IPS DF 19.7 (cell line): ENCODE measurements around the gene CAVIN2.

Experiments used
- DNase-seq: peaks from one replicate; pipeline ENCODE4 v3.0.0-alpha.2; 2013; ENCODE audit warnings: low read depth, low spot score

The CAVIN2 gene

DNA sequence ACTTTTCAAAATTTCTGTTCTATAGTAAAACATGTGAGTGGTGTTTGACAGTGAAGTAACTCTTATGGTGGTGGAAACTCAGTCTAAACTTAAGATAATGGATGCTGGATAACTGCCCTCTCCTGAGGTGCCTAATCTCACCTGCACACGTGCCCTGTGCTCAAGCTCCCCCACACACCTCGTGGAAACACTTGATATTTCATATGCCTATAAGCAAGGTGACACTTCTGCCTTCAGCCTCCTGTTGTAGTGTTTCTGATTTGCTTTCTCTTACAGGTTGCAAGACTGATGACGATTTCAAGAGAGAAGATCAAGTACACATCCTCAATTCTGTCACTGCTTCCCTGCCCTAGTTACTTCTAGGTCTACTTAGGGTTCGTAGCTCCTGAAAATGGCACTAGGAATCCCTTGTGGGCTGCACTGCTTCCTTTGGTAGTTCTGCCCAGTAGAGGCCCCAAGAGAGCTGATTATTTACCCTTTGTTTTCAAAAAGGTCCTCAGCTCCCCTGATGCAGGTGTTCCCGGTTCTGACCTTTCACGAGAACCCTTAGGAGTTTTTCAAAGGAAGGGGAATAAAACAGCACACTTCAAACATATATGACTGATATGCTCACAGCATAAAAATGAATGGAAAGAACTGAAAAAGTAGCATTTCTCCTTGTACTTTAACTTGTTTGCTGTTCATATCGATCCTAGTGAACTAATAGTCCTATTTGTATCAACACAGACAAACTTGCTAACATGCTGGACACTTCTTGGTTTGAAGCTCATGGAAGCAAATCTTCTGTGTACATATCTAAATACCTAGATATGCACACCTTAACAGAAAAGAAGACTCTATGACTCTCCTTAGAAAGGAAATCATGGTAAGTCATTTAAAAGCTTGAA is 6.7 kb downstream of the CAVIN2 start:
- no peak for DNase-seq

DNA sequence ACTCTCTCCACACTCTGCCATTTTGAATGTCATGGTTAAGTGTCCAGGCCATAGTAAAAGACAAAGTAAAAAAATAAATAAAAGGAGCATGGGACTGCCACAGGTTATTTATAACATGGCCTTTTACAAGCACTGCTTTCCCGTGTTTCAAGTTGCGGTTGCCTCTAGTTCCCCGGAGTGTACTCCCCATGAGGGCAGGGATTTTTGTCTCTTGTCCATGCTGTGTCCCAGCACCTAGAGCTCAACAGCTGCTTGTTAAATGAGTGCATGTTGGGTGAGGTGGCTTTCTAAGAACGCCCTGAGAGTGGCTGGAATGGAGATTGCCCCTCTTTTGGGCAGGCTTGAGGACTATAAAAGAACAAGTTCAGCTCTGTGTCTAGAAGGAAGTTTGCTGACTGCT is 8.4 kb downstream of the CAVIN2 start:
- no peak for DNase-seq

DNA sequence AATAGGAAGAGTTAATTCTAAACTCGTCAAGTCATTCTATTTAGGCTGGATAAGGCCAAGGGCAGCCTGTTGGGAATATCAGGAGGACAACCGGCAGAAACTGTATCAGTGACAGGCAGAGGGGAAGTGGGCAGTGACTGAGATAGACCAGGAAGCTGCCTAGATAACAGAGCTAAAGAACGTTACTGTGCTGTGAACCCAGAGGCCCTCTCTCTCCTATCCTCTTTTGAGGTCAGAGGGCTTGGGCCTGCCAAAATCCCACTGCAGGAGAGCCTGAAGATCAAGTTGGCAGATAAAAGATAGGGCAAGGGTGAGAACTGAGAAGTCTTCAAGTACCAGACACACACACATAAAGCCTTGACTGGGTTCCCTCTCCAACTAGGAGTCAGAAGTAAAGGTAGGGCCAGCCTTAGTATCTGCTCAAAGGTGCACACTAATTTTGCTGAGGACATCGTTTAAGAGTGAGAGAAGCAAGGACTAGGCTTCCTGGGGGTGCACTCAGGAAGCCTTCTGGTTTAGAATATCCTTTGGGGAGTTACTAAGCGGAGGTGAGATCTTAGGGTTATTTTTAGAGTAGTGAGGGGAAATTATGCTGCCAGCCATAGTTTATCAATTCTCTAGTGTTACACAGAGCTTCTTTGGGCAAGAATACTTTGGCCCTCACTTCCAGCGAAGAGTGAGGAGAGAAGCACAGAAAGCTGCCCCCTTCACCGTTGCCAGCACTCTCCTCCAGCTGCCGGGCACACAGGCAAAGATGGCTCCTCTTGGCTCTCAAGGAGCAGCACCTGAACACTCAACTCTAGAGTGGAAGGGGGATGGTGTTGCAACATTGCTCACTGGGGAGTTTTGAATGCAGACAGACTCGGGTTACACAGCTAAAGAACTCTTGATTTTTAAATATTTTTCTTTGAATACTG is 9.8 kb downstream of the CAVIN2 start:
- DNase-seq: no peak

DNA sequence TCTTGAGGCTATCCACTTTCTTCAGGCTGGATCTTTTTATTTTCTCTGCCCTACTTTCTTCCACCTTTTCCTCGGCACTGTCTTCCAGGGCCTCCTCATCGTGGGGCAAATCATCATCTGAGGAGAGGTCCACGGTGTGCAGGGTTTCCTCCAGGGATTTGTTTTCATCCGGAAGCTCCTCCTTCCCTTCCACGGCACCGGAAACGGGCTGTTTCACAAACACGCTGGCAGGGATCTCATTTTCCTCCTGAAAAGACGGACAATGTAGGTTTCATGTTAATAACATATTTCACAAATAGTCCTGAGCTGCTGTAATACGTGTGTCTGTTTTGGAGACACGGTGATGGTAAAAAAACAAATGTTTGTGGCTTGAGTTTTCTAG is 10.4 kb downstream of the CAVIN2 start:
- no peak for DNase-seq

DNA sequence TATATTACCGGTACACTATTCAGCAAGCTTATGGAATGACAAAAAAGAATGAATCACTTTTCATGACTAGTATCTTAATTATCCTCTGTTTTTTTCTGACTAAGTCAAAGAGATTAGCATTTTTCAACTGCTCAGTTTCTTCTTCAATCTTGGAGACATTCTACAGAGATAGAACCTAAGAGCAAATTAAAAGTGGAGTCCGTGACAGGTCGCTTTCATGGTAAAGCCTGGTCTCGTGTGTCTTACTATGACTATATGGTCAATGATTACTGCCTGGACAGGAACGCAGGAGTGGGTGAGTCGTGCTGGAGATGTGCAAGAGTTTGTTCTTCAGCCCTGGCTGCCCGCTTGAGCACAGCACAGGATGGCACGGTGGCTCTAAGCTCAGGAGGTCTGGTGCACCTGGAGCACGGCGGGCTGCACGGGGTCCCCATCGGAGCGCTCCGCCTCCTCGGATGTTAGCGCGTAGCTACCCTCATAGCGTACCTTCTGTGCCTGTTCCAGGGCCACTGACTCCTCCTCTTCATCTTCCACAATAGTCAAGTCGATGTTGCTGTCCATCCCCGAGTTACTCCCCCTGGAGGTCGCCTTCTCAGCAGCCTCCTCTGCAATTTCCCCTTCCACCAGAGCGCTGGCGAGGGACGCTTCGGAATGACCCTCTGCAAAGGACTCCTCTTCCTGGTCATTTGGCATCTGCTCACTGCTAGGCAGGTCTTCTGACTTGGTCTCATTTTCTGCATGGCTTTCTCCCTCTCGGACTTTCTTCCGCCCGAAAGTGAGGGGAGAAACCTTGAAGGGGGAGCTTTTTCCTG is 11.1 kb downstream of the CAVIN2 start:
- DNase-seq: peak; percentile 40

DNA sequence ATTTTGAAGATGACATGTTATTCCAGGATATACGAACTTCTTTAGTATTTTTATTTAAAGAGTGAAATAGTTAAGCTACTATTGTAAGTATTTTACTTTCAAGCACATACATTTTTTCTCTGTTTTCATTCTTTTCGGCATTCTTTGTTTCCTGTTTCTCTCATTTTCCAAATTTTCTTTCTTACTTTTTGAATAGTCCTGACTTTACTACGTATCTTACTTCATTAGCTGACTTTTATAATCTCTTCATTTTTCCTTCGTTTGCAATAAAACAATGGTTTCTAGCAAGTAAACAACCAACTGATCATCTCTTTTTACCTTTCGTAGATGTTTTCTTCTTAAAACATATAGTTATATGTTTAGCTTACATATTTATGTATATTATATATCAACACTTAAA is 11.8 kb downstream of the CAVIN2 start:
- no peak for DNase-seq

DNA sequence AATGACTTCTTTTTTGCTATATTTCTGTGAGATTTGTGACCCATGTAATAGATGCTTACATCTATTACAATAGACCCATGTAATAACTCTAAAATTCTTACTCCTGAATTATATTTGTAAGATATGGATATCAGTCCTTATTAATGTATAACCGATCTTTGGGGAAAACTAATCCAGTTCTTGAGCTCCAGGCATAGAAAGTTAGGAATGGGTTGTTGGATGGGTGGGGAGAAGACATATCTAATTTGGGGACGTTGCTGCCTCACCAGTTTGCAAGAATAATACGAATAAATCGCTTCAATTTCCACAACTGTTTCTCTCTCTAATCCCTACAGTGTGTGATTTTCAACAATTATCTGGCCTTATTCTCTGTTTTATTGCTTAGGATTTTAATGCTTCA is 13.5 kb downstream of the CAVIN2 start:
- no peak for DNase-seq

DNA sequence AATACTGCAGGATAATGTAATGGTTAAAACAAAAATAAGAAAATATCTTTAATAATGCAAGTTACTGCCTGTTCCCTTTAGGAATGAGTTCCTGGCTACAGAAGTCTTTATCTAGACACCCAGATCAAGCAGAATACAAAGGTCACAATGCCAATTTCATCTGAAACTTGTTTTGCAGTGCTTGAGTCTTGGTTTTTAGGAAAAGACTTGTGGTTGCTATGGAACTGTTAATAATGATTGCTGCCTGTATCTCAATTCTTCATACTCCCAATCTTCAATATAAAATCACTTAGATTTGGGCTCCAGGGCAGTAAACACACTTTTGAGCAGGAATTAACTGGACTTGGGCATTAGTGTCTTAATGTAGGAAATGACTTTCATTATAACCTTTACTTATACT is 14.2 kb downstream of the CAVIN2 start:
- DNase-seq: no peak

DNA sequence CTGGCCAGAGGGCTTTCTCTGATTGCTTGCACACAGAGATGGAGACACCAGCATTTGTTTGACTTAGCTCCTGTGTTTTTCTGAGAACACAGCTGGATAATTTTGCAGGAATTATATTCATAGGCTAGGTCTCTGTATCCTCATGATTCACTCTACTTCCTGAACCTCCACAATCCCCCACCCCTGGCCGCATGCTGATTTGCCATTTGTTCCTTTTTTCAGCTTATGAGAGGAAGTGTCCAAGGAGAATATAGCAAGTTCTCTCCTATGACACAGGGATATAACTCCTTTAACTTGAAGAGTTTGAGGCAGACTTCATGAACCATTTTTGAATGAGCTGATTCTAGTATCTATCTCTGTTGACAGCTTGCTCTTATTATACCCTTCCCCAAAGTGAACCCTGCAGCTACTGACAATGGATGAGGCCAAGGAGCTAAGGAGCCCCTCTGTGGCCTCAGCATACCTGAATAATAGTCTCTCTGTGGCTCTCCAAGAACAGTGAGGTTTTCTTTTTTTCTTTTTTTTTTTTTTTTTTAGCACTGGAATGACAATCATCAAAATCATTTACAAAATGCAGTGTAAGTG is 15.4 kb downstream of the CAVIN2 start:
- no peak for DNase-seq

DNA sequence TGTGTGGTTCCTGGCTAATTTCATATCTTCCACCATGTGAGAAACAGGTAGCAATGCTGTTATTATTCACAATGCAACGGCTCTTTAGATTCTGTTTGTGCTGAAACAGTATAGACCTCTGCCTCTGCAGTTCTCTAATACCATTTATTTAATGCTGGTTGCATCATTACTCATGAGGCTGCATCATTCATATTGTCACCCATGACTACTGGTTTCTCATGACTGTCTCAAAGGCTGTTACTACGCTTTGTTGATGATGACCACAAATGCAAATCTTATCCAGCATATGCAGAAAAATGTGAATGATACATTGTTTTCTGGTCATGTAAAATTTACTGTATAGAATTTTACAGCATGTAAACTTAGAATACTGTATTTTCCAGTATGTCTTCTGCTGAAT is 22.5 kb downstream of the CAVIN2 start:
- DNase-seq: no peak

DNA sequence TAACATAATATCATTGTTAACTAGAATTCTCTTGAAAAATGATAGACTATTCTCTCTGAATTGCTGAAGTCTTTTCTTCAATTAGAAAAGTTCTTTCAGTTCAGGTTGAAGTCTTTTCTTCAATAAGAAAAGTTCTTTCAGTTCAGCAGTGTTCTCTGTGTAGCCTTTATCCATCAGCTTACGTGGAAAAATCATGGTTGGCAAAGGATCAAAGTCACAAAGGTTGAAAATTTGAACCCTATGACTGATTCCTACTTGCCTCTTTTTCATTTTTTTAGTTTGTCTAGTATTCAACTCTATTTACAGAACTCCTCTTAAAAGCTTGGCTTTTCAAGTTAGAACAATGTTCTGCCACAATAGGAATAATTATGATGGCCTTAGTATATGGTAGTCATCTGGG is 25.8 kb downstream of the CAVIN2 start:
- no peak for DNase-seq

DNA sequence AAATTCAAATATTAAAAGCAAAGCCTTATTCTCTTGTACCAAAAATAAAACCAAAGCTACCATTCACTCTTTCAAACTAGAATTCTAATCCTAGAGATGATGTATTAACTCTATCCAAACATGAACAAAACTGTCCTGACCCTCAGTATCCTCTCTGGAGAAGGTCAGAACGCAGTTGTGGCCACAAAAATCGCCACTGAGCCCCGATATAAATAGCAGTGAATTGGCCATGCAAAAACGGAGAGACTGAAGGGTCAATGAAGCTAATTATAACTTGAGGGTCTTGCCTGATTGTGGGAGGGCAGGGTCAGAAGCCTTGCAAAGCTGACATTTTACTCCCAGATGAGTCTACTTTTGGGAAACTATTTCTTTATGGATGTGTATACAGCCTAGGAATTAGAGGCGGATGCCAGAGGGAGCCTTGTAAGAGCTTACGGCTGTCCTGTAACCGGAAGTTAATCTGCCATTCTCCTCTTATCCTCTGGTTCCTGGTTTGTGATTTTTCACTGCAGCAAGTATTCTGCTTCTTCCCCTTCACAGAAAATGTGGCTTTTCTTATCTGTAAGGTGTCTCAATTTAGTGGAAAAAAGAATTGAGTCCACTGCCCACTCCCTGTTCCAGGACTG is 28.1 kb downstream of the CAVIN2 start:
- DNase-seq: no peak

DNA sequence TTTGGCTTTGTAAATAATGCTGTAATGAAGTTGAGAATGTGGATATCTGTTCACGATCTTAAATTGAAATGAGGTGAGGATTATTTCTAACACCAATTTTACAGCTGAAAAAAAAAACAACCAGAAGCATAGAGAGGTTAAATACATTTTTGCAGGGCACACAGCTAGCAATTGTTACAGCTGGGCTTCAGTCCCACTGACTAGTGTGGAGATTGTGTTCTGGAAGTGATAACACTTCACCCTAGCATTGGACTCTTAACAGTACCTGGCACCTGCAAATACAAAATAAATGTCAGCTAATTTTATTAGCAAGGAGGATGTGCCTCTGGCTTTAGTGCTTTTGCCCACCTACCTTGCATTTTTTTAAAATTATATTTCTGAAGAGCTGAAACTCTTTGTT is 28.8 kb downstream of the CAVIN2 start:
- DNase-seq: no peak

DNA sequence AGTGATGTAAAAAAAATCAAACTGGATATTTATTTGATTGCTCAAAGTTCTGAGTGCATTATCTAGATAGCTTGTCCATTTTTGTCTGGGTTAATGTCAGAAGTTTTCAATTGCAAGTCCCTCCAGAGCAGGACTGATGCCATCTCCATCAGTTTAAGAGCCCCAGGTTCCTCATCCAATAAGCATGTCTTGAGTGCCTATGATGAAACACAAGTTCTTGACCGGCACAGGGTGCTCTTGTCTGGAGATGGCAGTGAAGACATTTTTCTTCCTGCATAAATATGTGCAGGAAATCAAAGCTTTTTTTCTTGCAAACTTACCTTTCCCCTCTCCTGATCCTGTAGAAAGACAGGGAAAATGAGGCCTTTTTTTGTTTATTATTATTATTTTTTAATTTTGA is 31.9 kb downstream of the CAVIN2 start:
- DNase-seq: no peak

DNA sequence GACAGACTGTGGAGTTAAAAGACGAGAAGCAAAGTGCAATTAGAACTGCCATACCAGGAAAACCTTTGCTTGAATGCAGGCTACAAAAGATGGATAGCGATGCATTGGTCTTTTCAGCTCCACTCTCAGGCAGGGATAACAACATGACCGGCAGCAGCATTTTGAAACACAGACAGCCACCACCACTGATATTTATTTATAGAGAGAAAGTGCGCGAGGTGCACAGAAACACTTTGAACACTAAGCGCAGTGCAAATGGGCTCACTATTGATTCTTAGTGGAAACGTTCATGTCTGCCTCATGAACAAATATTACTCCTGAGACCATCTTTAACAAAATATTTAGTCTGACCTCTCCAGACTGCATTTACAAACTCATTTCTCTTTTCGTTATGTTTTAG is 32.9 kb downstream of the CAVIN2 start:
- DNase-seq: no peak

DNA sequence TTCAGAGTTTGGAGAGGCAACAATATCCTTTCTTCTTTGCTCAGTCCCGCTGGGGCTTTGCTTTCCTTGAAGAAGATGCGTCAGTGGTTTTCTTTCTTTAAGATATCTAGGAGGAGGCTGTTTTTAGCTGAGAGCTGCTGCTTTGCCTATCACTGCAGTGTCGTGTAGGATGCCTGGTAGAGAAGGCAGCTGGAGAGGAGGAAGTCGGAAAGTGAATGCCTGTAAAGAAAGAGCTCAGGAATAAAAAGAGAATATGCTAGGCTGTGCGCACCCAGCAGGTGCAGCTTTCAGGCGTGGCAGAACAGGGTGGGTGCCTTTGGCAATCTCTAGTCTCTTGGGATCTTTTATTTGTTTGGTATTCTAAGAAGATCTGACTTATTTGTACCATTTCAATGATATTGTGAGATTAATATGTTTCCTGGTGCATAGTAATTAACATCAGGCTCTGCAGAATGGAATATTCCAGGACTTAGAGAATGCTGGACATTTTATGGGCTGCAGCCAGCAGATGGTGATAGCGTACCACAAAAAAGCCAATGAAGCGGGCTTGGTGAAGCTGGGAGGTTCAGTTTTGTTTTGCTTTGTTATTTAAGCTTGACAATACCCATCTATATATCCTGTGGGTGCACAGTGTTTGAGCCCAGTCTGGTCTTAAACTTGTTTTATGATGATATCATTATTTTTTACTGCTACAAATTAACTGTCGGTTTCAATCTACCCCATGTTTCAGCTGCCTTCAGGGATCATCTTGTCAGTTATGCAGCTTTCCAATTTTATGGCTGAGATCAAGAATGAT is 34.9 kb downstream of the CAVIN2 start:
- no peak for DNase-seq

DNA sequence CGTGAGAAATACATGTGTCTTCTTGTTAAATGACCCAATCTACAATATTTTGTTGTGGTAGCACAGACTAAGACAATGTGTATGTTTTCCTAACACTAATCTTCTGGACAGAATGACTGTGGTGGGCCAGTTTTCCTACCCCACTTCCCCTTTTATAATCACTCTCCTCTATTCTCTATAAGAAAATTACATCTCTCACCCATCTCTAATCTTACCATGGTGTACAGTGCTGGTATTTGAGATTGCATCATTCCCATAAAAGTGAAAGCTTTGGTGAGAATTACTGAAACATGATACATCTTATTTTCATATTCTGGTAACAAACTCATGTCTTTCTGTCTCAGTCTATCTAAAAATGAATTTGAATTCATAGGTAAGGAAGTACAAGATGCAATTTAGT is 40.5 kb downstream of the CAVIN2 start:
- no peak for DNase-seq

DNA sequence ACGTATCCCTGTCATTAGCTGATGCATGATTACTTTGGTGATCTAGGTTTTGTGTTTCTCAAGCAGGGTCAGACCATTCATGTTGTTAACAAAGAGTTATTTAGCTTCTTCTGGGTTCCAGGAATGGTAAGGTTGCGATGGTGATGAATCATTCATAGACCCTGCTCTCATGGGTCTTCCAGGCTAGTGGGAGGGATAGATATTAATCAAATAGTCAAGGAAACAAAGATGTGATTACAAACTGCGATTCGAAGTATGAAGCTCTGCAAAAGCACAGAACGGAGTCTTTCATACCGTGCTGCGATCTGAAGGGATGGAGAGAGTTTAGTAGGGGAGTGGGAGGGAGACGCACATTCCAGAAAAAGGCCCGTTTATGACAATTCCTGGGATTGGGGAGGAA is 42.1 kb downstream of the CAVIN2 start:
- DNase-seq: no peak

DNA sequence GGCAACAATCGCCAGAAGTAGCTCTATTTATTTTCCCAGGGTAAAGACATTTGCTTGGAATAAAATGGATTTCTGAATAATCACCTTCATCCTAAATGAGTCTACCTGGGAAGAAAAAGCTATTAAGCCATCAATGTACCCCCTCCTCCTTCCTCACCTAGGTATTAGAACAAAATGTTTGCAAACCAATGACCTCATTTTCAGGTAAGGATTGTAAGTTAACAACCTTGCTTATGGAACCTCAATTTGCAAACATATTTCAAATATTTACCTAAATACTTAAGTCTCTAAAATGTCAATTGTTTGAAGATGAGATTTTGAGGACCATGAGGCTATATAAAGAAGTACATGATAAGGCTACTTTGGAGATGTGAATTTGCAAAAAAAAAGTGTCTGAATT is 43.9 kb downstream of the CAVIN2 start:
- no peak for DNase-seq

DNA sequence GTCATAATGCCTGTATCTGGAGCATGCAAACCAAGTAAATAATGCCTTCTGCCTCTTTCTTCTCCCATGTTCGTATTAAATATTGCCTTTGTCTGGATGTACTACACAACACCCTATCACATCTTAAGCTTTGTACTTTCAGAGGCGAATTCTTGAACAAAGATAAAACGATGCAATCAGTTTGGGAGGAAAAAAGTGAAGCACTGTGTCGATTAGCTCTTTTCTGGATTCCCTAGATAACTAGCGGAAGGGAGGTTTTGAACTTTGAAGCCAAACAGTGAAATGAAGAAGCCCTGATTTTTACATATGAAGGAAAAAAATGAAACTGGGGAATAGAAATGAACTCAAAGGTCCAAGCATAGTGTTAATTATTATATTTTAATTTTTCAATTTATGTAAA is 44.7 kb downstream of the CAVIN2 start:
- no peak for DNase-seq
